Sigmoid colon (tissue), 4 donors: ENCODE data around the gene STK24.

Experiments used
- POLR2A ChIP-seq, 2 donors: fragments of 450-650 bp; IDR thresholded peaks; one replicate each; pipeline ENCODE4 v1.6.1; 2016; ENCODE audit warnings: antibody characterized with exemption in 2 of 2, mild to moderate bottlenecking in 2 of 2, moderate library complexity in 2 of 2
- POLR2AphosphoS5 ChIP-seq, 4 donors: sonication (generic); formaldehyde crosslinking; IDR thresholded peaks; one replicate each; pipeline ENCODE4 v1.6.1; 2017; ENCODE audit warnings: antibody characterized with exemption in 4 of 4

- TF ChIP-seq POLR2AphosphoS5 (IDR thresholded peaks at IDR 0.05) (no peak), POLR2A (IDR thresholded peaks at IDR 0.05) (no peak)
Observed at GRCh38 chr13:98449273-98449672, 127.6 kb downstream of the STK24 start.
